NCI-H1092 (cell line): ENCODE results near the gene BST2.

Source experiments
- DNase-seq: peaks from one replicate; lab custom pipeline; 2025; lab: John Stamatoyannopoulos, UW

Gene BST2

DNA sequence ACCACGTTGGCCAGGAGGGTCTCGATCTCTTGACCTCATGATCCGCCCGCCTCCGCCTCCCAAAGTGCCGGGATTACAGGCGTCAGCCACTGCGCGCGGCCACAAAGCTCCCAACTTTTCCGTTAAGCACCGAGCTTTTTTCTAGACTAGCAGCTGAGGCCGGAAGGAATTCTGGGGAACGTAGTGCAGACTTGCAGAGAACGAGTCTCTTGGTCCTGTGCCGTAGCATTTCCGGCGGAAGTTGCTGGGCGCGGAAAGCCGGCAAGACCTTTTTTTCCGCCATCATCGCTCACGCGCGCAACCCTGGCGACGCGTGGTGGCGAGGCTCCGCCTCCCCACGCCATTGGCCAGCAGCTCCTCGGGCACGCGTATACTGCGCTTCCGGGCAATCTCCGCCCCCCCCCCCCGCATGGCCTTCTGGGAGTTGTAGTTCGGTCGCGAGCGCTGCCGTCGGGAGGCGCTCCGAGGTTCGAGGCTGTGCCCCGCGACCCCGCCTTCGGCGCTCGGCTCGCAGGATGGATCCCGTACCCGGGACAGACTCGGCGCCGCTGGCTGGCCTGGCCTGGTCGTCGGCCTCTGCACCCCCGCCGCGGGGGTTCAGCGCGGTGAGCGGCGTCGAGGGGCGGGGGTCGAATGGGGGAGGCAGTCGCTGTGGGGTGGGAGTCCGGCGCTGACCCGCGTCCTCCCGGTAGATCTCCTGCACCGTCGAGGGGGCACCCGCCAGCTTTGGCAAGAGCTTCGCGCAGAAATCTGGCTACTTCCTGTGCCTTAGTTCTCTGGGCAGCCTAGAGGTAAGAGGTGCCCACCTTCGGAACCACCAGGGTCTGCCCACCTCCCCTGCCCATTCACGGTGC lies 14.4 kb upstream of the BST2 start, which contains the start of gene MVB12A:
Gene MVB12A, plus strand, starts transcription at position 427 of the 854 bp plus-strand sequence. Its CDS starts 89 bp downstream, at position 516.
- DNase-seq, result peak; percentile 98

DNA sequence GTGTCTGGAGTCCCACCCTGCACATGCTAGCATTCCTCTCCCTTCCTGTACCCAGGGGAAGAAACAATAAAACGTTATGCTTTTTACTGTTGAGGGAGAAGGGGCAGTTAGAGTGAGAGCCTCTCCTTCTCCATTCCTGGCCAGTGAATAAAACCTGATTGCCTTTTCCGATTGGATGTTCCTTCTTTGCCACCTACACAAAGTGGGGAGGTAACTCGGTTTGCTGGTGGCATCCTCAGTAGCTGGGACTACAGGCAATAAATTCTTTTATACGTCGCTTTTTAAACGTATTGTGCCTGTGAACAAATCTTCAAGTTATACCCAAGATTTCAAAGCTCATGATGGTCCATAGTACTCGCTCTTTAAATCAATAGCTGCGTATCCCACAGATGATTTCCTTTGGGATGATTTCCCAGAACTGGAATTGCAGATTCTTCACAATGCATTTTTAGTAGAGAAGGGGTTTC lies 13.8 kb upstream of the BST2 start:
- no peak for DNase-seq

DNA sequence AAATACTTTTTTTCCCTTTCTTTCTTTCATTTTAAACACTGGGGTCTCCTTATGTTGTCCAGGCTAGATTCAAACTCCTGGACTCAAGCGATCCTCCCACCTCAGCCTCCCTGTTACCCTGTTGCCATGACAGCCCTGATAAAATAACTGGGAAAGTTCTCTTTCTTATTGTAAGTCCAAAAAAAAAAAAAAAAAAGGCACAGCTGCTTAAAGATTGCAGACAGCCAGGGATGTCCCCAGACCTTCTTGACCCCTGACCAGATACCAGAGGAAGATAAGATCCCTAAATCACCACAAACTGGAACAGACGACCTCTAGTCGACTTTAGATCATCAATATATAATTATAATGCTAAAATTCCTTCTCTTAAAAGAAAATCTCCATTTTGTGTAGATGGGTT lies 13.3 kb upstream of the BST2 start:
- DNase-seq, result no peak

DNA sequence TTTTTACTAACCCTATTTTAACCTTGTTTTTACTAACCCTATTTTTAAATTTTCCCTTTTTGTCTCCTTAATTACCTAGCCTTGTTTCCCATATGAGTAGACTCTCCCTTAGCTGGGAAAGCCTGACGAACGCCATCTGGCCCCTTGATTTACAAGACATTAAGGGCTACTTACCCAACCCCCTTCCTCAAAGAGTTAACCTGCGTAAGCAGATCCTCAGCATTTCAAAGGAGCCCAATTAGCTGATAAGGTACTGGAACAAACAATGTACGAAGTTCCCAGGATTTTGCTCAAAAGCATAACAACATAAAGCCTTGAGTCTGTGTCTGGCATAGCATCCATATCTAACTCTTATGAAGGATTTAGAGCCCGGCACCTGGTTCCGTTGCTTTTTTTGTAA lies 9.7 kb upstream of the BST2 start:
- no peak for DNase-seq

DNA sequence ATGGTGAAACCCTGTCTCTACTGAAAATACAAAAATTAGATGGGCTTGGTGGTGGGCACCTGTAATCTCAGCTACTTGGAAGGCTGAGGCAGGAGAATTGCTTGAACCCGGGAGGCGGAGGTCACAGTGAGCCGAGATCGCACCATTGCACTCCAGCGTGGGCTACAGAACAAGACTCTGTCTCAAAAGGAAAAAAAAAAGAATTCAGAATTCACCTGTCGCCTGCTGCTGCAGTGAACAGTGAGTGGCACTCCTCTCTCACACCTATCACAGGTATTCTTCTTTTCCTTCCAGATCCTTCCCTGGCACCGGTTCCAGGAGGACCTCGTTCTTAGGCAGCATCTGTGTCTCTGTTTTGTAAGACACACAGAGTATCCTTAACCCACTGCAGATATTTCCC lies 8.7 kb upstream of the BST2 start:
- no peak for DNase-seq

DNA sequence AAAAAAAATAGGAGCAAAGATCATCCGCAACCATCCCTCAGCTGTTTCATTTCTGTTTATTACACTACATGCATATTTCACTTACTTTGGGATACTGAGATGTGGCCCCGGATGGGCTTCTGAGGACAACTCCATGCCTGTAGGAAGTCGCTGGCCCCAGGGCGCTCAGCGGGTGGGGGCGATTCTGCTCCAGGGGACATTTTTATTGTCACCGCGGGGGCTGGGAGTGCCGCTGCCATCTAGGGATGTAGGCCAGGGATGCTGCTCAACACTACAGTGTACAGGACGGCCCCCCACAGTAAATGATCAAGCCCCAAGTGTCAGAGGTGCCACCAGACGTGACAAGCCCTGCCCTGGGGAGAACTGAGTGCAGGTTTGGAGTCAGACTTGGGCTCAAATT lies 6.4 kb upstream of the BST2 start:
- DNase-seq, result no peak

DNA sequence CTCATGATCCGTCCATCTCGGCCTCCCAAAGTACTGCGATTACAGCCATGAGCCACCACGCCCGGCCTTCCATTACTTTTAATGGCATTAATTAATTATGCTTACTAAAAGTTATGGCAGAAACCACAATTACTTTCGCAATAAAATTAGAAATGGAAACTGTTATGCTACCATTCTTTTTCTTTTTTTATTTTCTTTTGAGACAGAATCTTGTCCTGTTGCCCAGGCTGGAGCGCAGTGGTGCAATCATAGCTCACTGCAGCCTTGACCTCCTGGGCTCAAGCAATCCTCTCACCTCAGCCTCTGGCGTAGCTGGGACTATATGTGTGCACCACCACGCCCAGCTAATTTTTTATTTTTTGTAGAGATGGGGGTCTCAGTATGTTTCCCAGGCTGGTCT lies 4.6 kb upstream of the BST2 start:
- no peak for DNase-seq

DNA sequence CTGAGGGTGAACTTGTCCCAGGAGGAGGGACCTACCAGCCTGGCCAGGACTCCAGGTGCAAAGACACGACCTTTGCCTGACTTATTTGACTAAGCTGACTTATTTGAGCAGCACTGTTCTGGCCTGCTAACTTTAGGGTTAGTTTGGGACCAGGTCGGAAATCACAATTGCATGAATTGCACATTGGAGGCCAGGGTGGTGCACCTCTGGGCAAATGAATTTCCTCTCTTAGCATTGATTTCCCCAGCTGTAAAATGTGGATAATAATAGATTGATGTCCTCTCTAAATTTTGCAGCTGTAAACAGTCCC lies 1.4 kb upstream of the BST2 start:
- DNase-seq, result no peak

DNA sequence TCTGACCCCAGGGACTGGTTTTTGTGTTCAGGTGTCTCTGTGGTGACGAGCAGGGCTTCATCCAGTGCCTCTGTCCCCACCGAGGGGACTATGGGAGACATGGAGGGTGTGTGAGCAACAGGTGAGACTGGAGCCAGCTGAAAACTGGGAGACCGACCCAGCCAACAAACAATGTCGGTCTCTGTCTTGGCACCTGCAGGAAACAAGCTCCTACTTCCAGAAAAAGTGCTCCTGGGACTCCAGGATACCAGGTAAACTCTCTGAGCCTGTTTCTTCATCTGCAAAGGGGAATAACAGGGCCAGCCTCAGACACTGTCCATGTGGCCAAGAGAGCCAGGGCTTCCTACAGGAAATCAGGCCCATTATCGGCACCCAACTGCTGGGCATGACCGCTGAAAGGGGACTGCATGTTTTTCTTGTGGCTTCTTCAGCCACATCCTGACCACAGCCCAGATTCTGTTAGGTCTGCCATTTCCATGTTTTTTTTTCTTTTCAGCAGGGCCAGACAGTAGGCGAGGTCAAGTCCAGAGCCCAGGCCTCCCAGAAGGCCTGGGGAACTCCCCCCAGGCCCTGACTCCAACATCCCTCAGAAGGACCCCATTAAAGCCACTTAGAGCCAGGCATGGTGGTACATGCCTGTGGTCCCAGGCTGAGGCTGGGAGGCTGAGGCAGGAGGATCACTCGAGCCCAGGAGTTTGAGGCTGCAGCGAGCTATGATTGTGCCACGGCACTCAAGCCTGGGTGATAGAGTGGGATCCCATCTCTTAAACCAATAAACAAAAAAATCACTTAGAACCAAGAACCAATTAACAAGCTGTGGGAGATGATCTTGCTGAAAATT lies 836 bp upstream of the BST2 start:
- no peak for DNase-seq

DNA sequence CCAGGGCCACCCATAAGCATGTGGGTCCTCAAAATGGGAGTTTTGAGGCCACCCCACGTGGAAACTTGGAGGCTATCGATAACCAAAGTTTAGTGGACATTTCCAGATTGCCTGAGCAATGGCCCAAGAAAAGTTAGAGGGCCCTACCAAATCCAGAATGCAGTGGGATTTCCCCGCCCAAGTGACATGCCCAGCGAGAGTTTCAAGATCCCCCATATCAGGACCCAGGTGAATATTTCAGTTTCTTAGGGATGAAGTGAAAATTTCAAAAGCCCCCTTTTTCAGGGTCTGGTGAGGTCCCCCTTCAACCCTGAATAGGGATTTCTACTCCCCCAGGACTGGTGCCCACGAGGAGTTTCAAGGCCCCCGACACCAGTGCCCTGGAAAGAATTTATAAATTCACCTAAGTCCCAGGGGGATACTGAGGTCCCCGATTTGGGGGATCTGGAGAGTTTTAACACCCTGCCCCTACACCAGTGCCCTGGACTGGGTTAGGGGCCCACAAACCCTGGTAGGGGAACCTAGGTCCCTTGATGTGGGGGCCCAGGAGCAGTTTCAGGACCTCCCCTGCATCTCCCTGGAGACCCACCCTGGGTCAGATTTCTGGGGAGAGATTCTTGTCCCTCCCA lies 695 bp downstream of the BST2 start:
- no peak for DNase-seq

DNA sequence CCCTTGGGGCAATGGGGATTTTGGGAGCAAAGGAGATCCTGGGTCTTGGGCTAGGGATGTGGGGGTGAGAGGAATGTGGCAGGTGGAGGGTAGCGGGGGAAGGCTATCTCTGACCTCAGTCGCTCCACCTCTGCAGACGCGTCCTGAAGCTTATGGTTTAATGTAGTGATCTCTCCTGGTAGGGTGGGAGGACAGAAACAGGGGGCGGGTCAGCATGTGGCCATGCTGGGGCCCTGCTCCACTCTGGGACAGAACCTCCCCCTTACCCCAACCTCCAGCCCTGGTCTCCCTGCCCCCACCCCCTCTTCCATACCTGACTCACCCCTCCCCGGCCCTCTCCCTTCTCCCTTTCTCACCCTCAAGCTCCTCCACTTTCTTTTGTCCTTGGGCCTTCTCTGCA lies 1.4 kb downstream of the BST2 start:
- no peak for DNase-seq

DNA sequence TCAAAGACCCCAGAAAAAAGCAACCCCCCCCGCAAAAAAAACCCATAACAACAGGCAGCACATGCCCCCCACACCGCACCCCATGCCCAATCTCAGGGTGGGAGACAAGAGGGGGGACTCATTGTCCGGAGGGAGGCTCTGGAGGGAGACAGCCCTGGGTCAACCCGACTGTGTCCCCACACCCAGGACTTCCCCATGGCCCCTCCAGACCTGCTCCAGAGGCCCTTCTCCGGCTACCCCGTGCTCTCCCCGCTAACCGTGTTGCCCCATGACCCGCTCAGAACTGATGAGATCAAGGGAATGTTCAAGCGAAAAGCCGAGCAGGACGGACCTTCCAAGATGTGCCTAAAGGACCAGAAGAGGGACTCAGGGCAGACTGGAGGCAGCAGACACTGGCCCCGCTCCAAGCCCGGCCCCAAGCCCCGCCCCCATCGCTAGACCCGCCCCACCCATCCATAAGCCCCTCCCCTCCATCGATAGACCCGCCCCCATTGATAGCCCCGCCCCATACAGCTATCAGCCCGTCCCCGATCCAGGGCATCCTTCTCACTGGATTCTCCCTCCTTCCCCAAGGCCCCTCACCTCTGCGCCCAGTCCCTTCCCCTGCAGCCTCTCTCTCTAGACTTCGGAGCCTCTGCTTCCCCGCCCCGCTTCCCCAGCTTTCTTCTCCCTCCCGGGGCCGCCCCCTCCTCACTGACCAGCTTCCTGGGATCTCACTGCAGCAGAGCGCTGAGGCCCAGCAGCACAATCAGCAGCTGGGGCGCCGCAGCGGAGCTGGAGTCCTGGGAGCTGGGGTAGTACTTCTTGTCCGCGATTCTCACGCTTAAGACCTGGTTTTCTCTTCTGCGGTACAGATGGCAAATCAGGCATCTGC lies 2.2 kb downstream of the BST2 start:
- DNase-seq, result no peak

DNA sequence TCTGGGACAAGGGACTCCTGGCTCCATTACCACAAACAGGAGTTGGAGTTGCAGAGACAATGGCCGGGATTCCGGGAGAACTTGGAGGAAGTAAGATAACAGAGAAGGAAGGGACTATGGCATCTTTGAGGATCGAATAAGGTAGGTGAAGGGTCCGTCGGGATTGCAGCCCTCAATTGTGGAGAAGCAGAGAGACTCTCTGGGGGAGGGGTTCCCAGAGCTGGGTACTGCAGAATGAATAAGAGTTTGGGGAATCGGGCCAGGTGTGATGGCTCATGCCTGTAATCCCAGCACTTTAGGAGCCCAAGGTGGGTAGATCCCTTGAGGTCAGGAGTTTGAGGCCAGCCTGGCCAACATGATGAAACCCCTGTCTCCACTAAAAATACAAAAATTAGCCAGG lies 3.8 kb downstream of the BST2 start:
- DNase-seq, result no peak

DNA sequence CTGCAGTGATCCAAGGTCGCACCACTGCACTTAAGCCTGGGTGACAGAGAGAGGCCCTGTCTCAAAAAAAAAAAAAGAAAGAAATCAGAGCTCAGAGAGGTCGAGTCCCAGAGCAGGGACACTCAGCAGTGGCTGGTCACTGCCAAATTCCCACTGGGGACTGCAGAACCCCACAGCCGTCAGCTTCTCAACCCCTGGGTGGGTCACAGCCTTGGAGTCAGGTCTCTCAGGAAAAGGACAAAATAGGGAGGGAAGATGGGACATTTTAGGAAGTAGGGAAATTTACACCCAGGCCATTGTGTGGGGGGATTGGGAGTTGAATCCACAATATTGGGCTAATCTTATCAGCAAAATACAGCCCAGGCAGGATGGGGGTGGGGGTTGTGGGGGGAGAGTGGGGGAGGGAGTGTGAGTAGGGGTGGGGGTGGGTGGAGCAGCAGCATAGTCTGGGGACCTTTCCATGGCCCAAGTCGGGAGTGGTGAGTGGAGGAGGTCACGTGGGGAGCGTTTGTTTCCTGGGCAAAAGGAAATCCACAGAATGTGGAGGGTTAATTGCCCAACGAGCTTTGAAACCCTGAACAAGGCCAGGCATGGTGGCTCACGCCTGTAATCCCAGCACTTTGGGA lies 6.4 kb downstream of the BST2 start:
- no peak for DNase-seq

DNA sequence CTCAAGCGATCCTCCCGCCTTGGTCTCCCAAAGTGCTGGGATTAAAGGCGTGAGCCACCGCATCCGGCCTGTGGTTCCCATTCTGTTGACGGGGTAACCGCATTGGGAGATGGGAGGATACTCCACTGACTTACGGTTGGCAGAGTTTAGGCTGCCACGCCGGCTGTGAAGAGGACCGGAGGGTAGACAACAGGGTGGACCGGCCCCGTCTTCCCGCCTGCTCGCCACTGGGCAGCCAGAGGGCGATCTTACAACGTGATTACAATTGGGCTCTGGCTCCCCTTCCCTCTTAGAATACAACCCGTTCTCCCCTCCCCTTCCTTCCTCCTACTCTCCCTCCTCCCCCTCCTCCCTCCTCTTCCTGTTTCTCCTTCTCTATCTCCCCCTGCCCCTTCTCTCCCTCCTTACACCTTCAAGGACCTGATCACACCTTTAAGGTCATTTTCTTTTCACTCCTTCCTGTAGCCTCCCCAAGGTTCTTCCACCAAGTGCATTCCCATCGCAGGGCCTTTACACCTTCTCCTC lies 10.5 kb downstream of the BST2 start:
- no peak for DNase-seq

DNA sequence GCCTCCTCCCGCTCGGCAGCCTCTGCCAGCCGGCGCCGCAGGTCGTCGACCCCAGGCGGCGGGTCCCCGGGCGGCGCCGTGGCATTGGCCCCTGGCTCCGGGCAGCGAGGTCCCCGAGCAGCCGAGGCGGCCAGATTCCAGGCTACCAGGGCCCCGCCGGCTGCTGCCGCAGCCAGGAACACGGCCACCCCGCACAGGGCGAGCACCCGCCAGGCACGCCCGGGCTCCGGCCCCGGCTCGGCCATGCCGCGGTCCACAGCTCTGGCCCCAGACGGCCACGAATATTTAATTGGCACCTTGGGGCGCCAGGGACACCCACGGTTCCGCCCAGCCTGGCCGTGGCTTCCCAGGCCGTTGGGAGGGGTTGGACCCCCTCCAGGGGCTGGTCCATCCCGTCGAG lies 11.5 kb downstream of the BST2 start, which contains the start of gene CCDC194:
Gene CCDC194, minus strand, starts transcription at position 283 of the 400 bp plus-strand sequence. Its CDS starts 38 bp downstream, at position 245.
- no peak for DNase-seq

DNA sequence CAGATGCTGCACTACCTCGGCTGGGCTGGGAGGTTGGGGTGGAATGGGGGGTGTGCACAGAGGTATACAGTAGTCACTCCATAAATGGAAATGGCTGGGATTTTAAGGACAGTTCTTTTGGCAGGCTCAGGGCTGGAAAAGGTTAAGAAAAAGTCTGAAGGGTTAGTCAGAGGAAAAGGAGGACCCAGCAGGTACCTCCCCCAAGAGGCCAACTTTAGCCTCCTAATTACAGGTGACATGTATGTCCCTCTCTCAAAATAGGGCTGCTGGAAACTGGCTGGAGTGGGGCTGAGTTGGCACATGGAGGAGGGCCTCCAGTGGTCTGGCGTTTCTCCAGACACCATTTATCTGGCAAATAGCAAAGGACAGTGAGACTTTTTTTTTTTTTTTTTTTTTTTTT lies 12.4 kb downstream of the BST2 start:
- DNase-seq, result no peak

DNA sequence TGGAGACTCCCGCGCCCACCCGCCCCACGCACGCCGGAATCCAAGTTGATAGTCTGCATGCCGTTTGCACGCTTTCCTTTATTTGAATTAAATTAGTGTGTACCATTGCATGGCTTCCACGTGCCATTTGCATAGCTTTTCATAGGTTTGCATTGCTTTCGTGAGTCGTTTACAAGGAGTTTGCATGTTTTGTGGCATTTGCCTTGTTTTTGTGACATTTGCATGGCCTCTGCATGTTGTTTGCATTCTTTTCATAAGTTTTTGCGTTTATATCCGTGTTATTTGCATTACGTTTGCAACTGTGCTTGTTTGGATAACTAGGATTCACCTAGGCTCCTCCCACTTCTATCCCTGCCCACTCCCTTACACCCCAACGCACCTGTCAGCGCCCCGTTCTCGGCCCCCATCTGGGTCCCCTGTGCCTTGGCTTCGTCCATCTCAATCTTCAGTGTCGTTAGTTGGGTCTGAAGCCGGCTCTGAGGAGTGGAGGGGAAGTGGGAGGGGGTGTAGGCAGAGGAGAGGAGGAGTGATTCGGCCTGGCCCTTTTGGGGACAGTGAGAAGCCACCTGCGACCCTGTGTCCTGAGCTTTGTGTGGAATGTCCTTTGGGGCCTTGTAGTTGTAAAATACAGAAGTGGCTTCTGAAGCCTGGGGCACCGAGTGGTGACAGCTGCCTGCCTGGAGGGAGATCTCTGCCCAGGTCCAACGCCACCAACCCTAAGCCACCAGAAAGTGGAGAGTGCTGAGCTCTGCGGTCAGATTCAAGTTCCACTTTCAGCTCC lies 13.9 kb downstream of the BST2 start:
- DNase-seq, result no peak

DNA sequence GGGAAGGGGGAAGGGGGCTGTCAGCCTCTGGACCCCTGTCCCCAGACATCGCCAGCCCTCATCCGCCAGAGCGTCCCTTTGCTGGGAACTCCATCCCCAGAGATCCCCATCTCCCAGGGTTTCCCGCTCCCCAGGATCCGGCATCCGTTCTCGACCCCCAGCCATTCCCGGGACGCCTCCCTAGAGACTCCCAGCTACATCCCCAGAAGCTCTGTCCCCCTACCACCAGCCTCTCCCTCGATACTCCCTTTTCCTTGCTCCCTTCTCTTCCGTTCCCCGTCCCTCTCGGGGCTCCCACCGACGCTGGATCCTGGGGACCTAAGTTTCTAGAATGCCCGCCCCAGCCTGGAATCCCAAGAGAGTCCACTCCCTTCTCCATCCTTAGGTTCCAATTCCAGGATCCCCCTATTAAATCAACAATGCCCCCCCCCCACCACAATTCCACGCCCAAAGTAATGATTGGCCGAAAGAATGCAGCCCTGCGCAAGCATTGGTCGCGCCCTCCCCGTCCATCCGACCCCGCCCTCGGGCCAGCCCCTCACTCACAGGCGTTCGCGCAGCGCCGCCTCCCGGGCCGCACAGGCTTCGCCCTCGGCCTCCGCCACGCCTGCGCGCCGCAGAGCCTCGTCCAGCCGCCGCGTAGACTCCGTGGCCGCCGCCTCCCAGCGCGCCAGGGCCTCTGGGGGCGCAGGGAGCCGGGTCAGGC lies 14.6 kb downstream of the BST2 start:
- DNase-seq, result peak; percentile 82
